ENCODE data around the gene REV3L.
"Not testable (repeated sequence)": the region's sequence is repeated elsewhere in the genome, so short reads cannot be mapped to it uniquely, and the experiment has no call there.

Gene REV3L

GRCh38 chr6:111300938-111301800 is 181.8 kb downstream of the REV3L start:
- DNase-seq (ENCODE audit: low read depth), result not testable (repeated sequence)

GRCh38 chr6:111297776-111298175 is 185.2 kb downstream of the REV3L start:
- DNase-seq (ENCODE audit: low read depth), result no peak

DNA sequence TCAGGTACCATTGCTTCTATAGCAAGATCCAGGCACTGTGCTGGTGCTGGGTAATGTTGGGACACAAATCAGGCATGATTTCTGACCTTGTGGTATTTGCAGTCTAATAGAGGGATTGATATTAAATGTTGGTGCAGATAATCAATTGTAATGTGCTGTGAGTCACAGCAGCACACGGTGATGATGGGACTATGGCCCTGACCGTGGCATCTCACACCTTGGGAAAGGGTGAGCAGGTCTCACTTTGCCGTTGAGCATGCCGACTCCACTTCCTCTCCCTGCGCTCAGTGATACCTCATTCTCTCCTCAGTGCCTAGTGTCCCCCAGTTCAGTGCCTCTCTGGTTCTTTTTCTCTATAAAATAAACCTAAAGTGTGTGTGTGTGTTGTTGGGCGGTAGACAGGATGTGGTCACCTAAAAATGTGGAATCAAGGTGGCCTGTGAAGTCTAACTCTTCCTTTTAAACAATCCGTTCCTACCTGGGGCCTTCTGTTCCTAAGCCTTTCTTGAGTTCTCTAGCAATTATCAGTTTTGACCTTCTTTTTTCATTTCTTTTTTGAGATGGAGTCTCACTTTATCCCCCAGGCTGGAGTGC is 188.5 kb downstream of the REV3L start:
- DNase-seq (ENCODE audit: low read depth), result no peak

DNA sequence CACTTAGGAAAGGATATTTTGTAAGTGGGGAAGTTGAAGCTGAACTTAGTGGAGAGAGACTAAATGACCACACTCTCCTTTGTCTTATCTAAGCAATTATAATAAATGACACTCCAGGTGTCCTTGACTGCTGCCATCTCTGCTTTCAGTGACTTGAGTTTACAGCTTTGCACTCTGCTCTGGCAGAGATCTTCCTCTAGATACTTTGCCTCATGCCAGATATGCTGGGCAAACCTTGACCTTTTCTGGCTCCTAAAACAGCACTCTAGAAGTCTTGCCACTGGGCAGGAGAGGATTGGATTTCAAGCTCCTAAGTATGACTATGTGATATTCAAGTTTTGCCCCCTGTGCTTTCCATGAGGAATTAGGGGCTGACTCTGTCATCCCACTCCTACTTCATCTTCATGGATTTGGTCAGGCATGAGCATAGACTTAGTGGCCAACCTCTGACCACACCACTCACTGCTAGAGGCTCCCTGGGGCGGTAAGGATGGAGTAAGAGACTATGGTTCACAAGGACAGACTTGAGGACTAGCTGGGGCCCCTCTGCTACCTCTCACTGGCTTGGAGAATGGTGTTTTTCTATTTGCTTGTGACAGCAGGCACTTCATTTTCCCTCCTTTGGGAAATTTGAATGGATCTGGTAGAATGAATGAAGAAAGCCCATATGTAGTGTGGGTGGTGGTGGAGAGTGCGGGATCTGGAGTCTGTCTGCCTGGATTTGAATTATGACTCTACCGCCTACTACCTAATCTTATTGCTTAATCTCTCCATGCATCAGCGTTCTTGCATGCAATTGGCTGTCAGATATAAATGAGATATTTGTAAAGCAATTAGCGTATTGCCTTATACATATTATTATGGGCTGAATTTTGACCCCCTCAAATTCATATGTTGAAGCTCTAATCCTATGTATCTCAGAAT is 191.4 kb downstream of the REV3L start:
- no peak for DNase-seq (ENCODE audit: low read depth)

GRCh38 chr6:111290689-111291335 is 192.2 kb downstream of the REV3L start:
- not testable (repeated sequence) for DNase-seq (ENCODE audit: low read depth)

GRCh38 chr6:111284356-111284755 is 198.7 kb downstream of the REV3L start:
- DNase-seq (ENCODE audit: low read depth), result not testable (repeated sequence)

- no peak for DNase-seq (ENCODE audit: low read depth)
Measured at GRCh38 chr6:111283707-111284106, 199.3 kb downstream of the REV3L start.

GRCh38 chr6:111282515-111282914 is 200.5 kb downstream of the REV3L start:
- no peak for DNase-seq (ENCODE audit: low read depth)

- DNase-seq (ENCODE audit: low read depth), result no peak
Measured at GRCh38 chr6:111280445-111280955, 202.5 kb downstream of the REV3L start.

GRCh38 chr6:111278731-111279130 is 204.3 kb downstream of the REV3L start:
- DNase-seq (ENCODE audit: low read depth), result no peak

GRCh38 chr6:111277819-111278218 is 205.2 kb downstream of the REV3L start:
- no peak for DNase-seq (ENCODE audit: low read depth)

DNA sequence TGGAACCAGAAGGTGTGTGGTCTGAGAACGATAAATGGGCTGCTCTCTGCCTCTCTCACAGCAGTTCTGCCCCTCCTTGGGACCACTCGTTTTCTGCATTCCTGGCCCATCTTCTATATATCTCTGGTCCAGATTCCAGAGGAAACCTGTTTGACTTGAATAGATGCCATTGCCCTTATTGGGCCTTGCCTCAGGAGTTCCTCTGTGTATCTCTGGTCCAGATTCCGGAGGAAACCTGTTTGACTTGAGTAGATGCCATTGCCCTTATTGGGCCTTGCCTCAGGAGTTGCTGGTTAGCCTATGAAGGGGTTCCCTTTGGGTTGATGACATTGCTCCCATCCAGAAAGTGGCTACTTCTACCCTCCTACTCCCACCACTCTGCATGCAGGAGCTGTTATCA is 206.3 kb downstream of the REV3L start:
- no peak for DNase-seq (ENCODE audit: low read depth)

DNA sequence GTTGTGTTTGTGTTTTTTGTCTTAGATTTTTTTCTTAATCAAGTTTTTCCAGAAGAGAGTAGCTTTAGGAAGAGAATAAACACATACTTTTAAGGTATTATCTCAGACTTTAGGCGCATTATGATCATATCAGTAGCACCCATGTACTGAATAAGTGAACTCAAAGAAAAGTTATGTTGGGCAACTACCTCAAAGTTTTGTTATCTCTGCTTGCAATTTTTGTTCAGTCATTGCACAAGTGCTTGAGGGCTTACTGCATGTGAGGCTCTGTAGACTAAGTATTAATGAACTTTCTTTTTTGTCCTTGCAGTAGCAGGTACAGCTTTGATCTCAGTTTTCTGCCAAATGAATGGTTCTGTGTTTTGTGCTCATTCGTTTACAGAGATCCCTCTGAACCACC is 206.7 kb downstream of the REV3L start:
- no peak for DNase-seq (ENCODE audit: low read depth)

- DNase-seq (ENCODE audit: low read depth), result no peak
Measured at GRCh38 chr6:111274593-111275217, 208.3 kb downstream of the REV3L start.

- no peak for DNase-seq (ENCODE audit: low read depth)
Measured at GRCh38 chr6:111270121-111270520, 212.9 kb downstream of the REV3L start.

GRCh38 chr6:111269401-111269970 is 213.5 kb downstream of the REV3L start:
- DNase-seq (ENCODE audit: low read depth), result no peak

DNA sequence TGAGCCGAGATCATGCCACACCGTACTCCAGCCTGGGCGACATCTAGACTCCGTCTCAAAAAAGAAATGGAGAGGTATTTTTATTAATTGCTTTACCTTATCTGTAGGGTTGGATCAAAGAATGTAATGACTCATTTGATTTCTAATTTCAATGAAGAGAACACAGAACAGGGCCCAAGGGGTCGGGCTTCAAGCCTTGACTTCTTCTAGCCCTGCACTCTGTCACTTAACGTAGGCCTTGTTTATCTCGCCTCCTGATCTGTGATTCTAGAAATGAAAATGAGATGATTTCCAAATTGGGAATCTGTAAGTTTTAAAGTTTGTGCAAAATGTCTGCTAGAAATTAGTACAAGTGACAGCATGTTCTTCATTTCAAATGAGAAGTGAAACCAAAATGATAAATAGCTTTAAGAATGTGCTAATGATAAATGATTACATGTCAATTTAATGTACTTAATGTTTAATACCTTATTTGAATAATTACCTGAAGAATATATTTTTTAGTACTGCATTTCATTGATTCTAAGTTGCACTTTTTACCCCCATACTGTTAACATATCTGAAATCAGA is 215.2 kb downstream of the REV3L start:
- DNase-seq (ENCODE audit: low read depth), result no peak

DNA sequence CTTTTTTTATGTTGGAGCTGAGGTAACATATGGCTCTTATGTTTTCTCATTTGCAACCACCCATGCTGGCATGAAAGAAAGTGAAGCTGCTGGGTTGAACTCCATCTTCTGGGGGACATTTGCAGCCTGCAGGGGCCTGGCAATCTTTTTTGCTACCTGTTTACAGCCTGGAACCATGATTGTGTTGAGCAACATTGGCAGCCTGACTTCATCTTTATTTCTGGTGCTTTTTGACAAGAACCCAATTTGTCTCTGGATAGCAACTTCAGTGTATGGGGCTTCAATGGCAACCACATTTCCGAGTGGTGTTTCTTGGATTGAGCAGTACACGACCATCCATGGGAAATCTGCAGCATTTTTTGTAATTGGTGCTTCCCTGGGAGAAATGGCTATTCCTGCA is 216.7 kb downstream of the REV3L start:
- no peak for DNase-seq (ENCODE audit: low read depth)

- DNase-seq (ENCODE audit: low read depth), result no peak
Measured at GRCh38 chr6:111265842-111266241, 217.2 kb downstream of the REV3L start.

GRCh38 chr6:111263837-111264236 is 219.2 kb downstream of the REV3L start:
- no peak for DNase-seq (ENCODE audit: low read depth)
